ENCODE measurements around the gene P3H2. TPM values are rescaled to one million over a fixed set of nuclear protein-coding genes. Genes with fewer than 3 reads are reported as not detected.

P3H2 gene
- total and polyA plus RNA-seq, 2 of the 4 experiments (the other 2 are of a cell fraction) = 54.7 to 64.3 TPM

GRCh38 chr3:190001426-190001825, 119.3 kb downstream of the P3H2 start:
- in situ Hi-C loops (cut with MboI; ENCODE audit: low sequenced_read_pairs) (no loop called here), dilution Hi-C loops (cut with HindIII; ENCODE audit: low sequenced_read_pairs, unreplicated experiment) (no loop called here), intact Hi-C loops (cut with micrococcal nuclease) (no loop called here)
- Histone ChIP-seq H2BK5ac (ENCODE audit: low read depth, low read length, poor library complexity, severe bottlenecking) (peak overlapping the region; percentile 12), H2BK20ac (ENCODE audit: low read depth, low read length) (no peak overlapping the region; the same call in 1 of the 2 replicates), H3K23ac (ENCODE audit: low read depth, low read length) (peak overlapping the region; percentile 73; the same call in 1 of the 2 replicates), H3K4me3 (ENCODE audit: insufficient read depth, low read depth, low read length) (no peak overlapping the region), H3K36me3 (ENCODE audit: control insufficient read depth, insufficient read depth, low read length) (no peaks in the 10 kb centered on the region), H3K18ac (ENCODE audit: low read depth, low read length) (no peak overlapping the region), H3K4me2 (ENCODE audit: low read depth, low read length) (no peak overlapping the region), H3K56ac (ENCODE audit: extremely low read depth, insufficient read depth, low read length) (no peak overlapping the region), H3K27ac (ENCODE audit: insufficient read depth, low read length) (no peak overlapping the region), H3K9me3 (ENCODE audit: control insufficient read depth, insufficient read depth, low read length) (no peaks in the 10 kb centered on the region), H2AK5ac (ENCODE audit: low read depth, low read length) (no peak overlapping the region), H4K20me1 (ENCODE audit: insufficient read depth, low read length) (no peaks in the 10 kb centered on the region; the same call in 1 of the 2 replicates), H4K91ac (ENCODE audit: insufficient read depth, low read depth, low read length) (no peak overlapping the region), H3K9ac (ENCODE audit: low read depth, low read length) (no peak overlapping the region), H4K5ac (ENCODE audit: low read depth, low read length) (no peak overlapping the region), H2BK15ac (ENCODE audit: low read depth, low read length) (0 out of 3 replicates have a peak overlapping the region, but pooled peaks have one; percentile 4), H2AFZ (replicated peaks; ENCODE audit: low read length, poor library complexity) (no peak overlapping the region), H3K9me1 (ENCODE audit: insufficient read depth, low read length) (peaks cover 5% of the 10 kb centered on the region; the same call in 1 of the 2 replicates), H3K27me3 (ENCODE audit: control insufficient read depth, insufficient read depth, low read length) (no peaks in the 10 kb centered on the region), H3K4ac (ENCODE audit: low read depth, low read length) (peak overlapping the region; percentile 32; the same call in 1 of the 2 replicates), H3K14ac (replicated peaks; ENCODE audit: low read depth, low read length) (0 out of 2 replicates have a peak overlapping the region, but pooled peaks have one; percentile 55), H3K4me1 (ENCODE audit: control insufficient read depth, insufficient read depth, low read length) (peaks cover 12% of the 10 kb centered on the region), H3K79me1 (ENCODE audit: low read depth in 1 of 2, low read length in 2 of 2) (peaks cover 5 to 33% of the 10 kb centered on the region in 2 experiments; a peak in 2 of 4 replicates), H2AK9ac (replicated peaks; ENCODE audit: low read depth, low read length, poor library complexity) (no peak overlapping the region), H2BK120ac (ENCODE audit: low read depth, low read length) (peak overlapping the region; percentile 49; the same call in 1 of the 2 replicates), H4K8ac (ENCODE audit: low read depth in 2 of 2, low read length in 2 of 2) (no peak overlapping the region)
- ChIA-PET POLR2A (ENCODE audit: unreplicated experiment) (no interaction called here), CTCF (no interaction called here)
- WGBS, 2 experiments (ENCODE audit: extremely low coverage in 2 of 2, insufficient read length in 1 of 2) = 100% methylated on average over 1 of the region's 3 CpGs; no CpG with 5 or more reads in 1 of the 2 experiments
- TF ChIP-seq SMC3 (IDR thresholded peaks at IDR 0.05; ENCODE audit: low read depth, low read length) (no peak), ELK1 (IDR thresholded peaks at IDR 0.05; ENCODE audit: borderline replicate concordance, low read depth, low read length) (no peak)
- no peak for DNase-seq
- no peak for ATAC-seq (ENCODE audit: low read depth)
- no TSS peak for BruUV-seq (replicated peaks)

All from IMR-90 (cell line).